NB4 (cell line): ENCODE results near the gene DGCR2.
A peak's percentile ranks its signal among the peaks of the same experiment; 100 is the strongest.

Experiments used
- DNase-seq: peaks from one replicate; pipeline ENCODE4 v3.0.0; 2010; ENCODE audit warnings: low read depth
- H3K4me3 ChIP-seq: one replicate; pipeline ENCODE4 v1.5.1; 2011; ENCODE audit warnings: mild to moderate bottlenecking, low read depth, low read length, moderate library complexity
- CTCF ChIP-seq: IDR thresholded peaks from one replicate; pipeline ENCODE4 v1.5.1; 2012; ENCODE audit warnings: low read depth, low read length
- MAX ChIP-seq: IDR thresholded peaks from 2 replicates; pipeline ENCODE4 v1.6.1; 2011; ENCODE audit warnings: low read depth, low read length
- MYC ChIP-seq: IDR thresholded peaks from 2 replicates; pipeline ENCODE4 v1.6.1; 2011; ENCODE audit warnings: low read depth, low read length
- POLR2A ChIP-seq: IDR thresholded peaks from 2 replicates; pipeline ENCODE4 v1.6.1; 2011; ENCODE audit warnings: mild to moderate bottlenecking; ENCODE audit not compliant: insufficient read length; ENCODE audit errors: extremely low read depth

Gene DGCR2

GRCh38 chr22:19039448-19039780 is 82.8 kb downstream of the DGCR2 start:
- DNase-seq, result no peak
- TF ChIP-seq MAX (no peak), CTCF (no peak), POLR2A (no peak), MYC (no peak)
- no peak overlapping the region for H3K4me3 ChIP-seq

GRCh38 chr22:19038728-19039447 is 83.3 kb downstream of the DGCR2 start:
- TF ChIP-seq CTCF, result no peak
- no peak for TF ChIP-seq MAX
- no peak for TF ChIP-seq POLR2A
- no peak for TF ChIP-seq MYC
- H3K4me3 ChIP-seq, result no peak overlapping the region
- no peak for DNase-seq

GRCh38 chr22:19038164-19038546 is 84.1 kb downstream of the DGCR2 start:
- no peak overlapping the region for H3K4me3 ChIP-seq
- DNase-seq, result no peak
- TF ChIP-seq POLR2A (no peak), CTCF (no peak), MYC (no peak), MAX (no peak)

DNA sequence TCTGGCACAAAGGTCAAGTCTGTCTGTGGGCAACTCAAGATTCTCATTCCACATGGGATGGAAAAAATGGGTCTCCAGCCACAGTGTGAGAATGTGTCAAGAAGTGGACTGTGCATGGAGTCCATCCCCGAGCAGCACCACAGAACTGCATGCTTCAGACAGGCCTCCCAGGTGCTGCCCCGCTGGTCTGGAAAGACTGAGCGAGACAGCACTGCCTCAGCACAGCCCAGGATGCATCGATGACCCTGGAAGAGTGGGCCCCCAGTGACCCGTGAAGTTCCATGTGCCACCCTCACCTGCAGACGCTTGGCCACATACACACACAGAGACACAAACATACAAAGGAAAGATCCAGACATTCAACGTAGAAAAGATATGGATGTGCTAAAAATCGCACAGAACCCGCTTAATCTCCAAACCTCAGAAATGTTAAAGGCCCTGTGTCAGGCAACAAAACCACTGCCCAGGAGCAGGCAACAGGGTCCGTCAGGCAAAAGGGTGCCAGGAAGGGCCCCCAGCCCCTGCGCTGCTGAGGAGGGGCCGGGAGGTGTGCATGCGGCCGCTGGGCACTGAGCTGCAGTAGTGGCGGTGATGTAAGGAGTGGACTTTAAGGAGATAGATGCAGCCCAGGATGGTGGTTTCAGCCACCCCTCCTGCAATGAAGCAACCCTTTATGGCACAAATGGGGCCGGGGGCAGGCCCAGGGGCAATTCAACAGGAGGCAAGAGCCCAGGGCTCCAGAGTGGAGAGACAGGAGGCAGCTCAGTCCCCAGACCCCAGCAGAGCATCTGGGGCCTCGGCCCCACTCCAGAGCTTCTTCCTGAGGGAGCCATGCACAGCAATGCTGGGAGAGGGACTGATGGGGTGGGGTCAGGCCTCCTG is 84.7 kb downstream of the DGCR2 start:
- no peak for DNase-seq
- TF ChIP-seq MYC (no peak), MAX (no peak), CTCF (no peak), POLR2A (no peak)
- no peak overlapping the region for H3K4me3 ChIP-seq

DNA sequence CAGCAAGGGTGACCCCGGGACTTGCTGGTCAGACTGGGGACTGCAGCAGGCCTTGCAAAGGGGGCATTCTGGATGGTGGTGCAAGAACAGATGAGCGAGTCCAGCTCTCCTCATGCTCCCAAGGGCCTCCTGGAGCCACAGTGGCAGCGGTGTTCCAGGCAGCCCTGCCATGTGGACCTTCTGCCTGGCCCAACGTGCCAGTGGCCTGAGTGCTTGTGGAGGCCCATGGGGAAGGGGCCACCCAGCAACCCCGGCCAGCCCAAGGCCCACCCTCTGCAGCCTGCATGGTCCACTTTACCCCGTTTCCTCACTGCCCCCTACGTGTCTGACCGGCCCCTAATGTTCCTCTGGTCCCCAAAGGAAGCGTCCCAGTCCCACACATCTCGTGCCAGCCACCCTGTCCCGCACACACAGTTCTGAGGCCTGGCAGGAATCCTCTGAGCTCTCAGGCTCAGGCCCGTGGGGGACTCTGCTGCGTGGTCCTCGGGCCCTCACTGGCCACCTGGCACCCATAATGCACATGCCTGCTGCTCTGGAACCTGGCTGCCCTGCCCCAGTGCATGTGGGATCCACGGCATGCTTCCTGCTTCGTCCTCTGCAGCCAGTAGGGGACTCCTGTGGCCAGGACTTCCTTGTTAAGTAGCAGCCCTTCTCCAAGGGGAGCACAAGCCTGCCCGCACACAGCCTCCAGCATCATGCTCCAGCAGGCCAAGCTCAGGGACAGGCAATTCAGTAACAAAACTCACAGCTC is 85.5 kb downstream of the DGCR2 start:
- H3K4me3 ChIP-seq, result no peak overlapping the region
- DNase-seq, result peak; percentile 34
- TF ChIP-seq MAX (no peak), CTCF (no peak), MYC (no peak), POLR2A (no peak)
